C4-2B (cell line): ENCODE measurements around the gene UBE3C.
"Not testable (repeated sequence)": the region's sequence is repeated elsewhere in the genome, so short reads cannot be mapped to it uniquely, and the experiment has no call there.

Source experiments
- H3K27ac ChIP-seq: fragments of 450-650 bp; 2 replicates; pipeline ENCODE4 v1.5.1; 2017
- ZFX ChIP-seq: fragments of 450-650 bp; IDR thresholded peaks from 2 replicates; pipeline ENCODE4 v1.6.1; 2017
- TF ChIP-seq, protein P1 (sequence below): fragments of 450-650 bp; conservative IDR thresholded peaks from 2 replicates; pipeline ENCODE4 v1.5.1; 2017; ENCODE audit warnings: mild to moderate bottlenecking

Gene UBE3C

DNA sequence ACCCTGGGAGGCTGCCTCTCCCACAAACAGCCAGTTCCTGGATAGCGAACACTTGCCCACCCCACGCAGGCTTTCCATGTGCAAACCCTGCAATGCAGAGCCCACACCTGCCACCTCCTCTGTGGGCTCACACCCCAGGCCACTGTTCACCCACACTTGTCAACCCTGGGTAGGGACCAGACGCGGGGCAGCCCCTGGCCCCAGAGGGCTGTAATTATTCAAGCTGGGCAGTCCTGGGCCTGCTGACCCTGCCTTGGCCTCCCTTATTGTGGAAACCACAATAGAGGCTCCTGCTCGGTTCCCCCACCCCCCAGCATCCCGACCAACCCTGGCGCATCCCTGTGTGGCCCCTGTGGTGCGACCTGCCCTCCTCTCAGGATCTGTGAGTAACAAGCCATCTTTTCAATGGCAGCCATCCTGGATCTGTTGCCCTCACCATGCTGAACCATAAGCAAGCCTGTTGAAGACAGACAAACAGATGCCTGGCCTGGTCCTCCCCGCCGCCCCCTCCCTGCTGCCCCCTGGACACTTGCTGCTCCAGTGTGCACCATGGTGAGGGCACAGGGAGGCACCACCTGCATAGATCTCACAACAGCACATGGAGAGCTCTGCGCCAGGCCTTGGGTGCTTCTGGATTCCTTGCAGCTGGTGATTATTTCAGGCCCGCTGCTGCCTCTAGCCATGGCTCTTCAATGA is 15.8 kb upstream of the UBE3C start:
- TF ChIP-seq, protein P1, sequence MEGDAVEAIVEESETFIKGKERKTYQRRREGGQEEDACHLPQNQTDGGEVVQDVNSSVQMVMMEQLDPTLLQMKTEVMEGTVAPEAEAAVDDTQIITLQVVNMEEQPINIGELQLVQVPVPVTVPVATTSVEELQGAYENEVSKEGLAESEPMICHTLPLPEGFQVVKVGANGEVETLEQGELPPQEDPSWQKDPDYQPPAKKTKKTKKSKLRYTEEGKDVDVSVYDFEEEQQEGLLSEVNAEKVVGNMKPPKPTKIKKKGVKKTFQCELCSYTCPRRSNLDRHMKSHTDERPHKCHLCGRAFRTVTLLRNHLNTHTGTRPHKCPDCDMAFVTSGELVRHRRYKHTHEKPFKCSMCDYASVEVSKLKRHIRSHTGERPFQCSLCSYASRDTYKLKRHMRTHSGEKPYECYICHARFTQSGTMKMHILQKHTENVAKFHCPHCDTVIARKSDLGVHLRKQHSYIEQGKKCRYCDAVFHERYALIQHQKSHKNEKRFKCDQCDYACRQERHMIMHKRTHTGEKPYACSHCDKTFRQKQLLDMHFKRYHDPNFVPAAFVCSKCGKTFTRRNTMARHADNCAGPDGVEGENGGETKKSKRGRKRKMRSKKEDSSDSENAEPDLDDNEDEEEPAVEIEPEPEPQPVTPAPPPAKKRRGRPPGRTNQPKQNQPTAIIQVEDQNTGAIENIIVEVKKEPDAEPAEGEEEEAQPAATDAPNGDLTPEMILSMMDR = no peak
- no peak for TF ChIP-seq ZFX
- H3K27ac ChIP-seq = no peak overlapping the region

DNA sequence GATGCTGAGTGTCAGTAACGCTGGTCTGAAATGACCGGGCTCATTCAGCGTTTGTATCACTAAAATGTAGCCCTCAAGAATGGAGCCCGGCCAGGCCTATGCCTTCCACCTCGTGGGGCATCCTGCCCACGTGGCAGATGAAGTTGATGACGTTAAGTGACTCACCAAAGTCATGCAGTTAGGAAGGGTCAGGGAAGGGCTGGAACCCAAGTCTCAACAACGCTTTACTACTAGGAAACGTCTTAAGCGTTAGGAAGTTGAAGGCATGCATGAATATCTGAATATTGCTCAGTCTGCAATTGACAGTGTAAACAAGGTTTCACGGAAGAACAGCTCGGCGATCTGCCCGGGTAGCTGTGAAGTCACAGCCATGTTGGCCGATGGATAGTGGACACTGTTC is 14.0 kb upstream of the UBE3C start:
- TF ChIP-seq, protein P1 = no peak
- no peak for TF ChIP-seq ZFX

DNA sequence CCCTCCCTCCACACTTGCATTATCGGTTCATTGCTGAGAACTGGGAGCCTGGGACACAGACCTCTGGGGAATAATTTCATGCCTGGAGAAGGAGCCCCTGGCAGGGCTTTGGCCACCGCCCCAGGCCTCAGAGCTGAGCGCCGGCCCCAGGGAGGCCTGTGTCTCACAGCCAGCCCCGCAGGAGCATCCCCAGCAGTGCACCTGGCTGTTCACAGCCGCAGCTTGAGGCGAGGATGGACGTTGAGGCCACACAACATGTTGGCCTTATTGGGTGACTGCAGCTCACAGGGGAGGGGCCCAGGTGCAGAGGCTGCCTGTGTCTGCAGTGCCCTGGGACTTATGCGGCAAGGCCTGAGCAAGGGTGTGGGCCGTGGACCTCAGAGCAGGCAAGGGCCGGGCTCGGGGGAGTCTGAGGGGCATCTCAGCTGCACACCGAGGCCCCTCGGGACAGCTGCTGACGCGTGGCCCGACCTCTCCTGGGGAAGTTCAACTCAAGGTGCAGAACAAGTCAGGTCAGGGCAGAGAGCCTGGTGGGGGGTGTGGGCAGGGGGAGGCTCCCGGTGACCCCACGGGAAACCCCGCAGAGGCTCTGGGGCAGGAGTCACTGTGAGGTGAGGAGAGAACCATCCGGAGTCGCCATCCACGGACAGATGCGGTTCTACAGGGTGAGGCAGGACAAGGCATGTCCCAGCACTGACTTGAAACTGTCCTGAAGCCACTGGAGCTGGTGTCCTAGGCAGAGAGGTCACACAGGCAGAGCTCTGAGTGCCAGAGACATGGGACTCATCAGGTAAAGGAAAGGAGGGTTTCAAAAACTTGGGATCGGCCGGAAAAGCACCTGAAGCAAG is 13.1 kb upstream of the UBE3C start:
- 0 out of 2 replicates have a peak, but pooled peaks have one; percentile 5 for TF ChIP-seq ZFX
- TF ChIP-seq, protein P1 = no peak
- peak overlapping the region; percentile 74 for H3K27ac ChIP-seq

More for the DNA sequence above, 14.0 kb upstream of the UBE3C start:
- peak overlapping the region; percentile 74 for H3K27ac ChIP-seq

DNA sequence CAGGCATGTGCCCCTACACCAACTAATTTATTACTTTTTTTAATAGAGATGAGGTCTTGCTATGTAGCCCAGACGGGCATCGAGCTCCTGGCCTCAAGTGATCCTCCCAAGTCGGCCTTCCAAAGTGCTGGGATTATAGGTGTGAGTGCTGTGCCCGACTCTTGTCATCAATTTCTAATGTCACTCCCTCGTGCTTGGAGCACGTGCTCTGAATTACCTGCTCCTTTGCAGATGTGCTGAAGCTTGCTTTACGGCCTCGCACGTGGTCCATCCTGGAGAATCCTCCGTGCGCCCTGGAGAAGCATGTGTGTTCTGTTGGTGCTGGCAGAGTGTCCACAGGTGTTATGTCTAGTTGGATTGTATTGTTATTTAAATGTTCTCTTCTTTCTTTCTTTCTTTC is 11.8 kb upstream of the UBE3C start:
- TF ChIP-seq, protein P1 = no peak
- no peak for TF ChIP-seq ZFX
- no peak overlapping the region for H3K27ac ChIP-seq

DNA sequence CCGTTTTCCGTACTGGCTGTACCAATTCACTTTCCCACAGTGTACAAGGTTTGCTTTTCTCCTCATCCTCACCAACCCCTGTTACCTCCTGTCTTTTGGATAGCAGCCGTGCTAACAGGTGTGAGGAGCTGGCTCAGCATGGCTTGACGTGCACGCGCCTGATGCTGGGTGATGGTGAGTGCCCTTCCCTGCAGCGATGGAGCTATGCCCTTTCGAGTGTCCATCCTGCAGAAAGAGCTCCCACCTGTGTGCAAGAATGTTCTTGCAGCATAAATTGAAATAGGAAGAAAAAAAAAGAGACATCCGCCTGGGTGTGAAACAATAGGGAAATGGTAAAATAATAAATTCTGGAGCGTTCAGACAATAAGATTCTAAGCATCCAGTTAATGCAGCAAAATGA is 9.5 kb upstream of the UBE3C start:
- TF ChIP-seq ZFX = no peak
- TF ChIP-seq, protein P1 = no peak

DNA sequence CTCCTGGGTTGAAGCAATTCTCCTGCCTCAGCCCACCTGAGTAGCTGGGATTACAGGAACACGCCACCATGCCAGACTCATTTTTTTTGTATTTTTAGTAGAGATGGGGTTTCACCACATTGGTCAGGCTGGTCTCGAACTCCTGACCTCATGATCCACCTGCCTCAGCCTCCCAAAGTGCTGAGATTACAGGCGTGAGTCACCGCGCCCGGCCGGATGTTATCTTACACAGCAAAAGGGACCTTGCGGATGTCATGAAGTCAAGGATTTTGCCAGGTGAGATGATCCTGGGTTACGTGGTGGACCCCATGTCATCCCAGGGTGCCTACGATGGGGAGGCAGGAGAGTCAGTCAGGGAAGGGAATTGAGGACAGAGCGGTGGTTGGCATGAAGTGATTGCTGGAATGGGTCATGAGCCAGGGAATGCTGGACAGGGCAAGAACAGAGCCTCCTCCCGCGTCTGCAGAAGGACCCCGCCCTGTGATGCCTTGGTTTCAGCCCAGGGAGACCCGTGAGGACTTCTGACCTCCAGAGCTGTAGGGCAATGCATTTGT is 8.7 kb upstream of the UBE3C start:
- TF ChIP-seq ZFX = no peak
- no peak overlapping the region for H3K27ac ChIP-seq

More for the DNA sequence above, 9.5 kb upstream of the UBE3C start:
- H3K27ac ChIP-seq = no peak overlapping the region

DNA sequence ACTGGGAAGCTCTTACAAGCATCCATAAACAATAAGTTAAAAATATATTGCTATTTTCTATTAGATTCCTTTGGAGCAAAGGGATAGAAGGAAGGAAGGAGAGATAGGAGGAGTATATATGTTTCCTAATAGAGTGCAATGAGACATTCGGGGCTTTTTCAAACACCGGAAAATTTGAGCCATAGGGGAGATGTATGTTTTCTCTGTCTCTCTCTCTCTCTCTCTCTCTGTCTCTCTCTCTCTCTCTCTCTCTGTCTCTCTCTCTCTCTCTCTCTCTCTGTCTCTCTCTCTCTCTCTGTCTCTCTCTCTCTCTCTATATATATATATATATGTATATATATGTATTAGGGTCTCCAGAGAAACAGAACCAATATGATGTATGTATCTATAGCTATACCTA is 7.9 kb upstream of the UBE3C start:
- H3K27ac ChIP-seq = not testable (repeated sequence)

DNA sequence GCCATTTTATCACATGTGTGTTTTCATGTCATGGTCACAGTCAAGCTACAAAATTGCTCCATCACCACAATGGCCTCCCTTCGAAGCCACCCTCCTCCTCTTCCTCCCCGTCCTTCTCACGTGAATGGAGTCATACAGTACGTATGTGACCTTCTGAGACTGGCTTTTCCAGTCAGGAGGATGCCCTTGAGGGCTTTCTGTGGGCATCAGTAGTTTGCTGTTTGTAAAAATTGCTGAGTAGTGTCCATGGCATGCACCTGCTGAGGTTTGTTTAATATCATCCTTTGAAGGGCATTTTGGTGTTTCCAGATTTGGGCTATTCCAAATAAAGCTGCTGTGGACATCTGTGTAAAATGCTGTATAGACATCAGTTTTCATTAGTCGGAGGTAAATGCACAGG is 5.9 kb upstream of the UBE3C start:
- no peak overlapping the region for H3K27ac ChIP-seq
- TF ChIP-seq, protein P1 = no peak
- TF ChIP-seq ZFX = no peak
